ACHN (cell line): Measurements from ENCODE around the gene BACH2.
A peak's percentile ranks its signal among the peaks of the same experiment; 100 is the strongest.
"Not testable (repeated sequence)": the region's sequence is repeated elsewhere in the genome, so short reads cannot be mapped to it uniquely, and the experiment has no call there.

Experiments
- DNase-seq: peaks from one replicate; pipeline ENCODE4 v3.0.0-alpha.2; 2015
- in situ Hi-C: cut with HindIII; loops from 2 replicates; pipeline ENCODE4 v1.10.0; 2017; ENCODE audit warnings: low sequenced_read_pairs, low pct_ligation_motif_present, low pct_unique_long_range_greater_than_20kb

The BACH2 gene

DNA sequence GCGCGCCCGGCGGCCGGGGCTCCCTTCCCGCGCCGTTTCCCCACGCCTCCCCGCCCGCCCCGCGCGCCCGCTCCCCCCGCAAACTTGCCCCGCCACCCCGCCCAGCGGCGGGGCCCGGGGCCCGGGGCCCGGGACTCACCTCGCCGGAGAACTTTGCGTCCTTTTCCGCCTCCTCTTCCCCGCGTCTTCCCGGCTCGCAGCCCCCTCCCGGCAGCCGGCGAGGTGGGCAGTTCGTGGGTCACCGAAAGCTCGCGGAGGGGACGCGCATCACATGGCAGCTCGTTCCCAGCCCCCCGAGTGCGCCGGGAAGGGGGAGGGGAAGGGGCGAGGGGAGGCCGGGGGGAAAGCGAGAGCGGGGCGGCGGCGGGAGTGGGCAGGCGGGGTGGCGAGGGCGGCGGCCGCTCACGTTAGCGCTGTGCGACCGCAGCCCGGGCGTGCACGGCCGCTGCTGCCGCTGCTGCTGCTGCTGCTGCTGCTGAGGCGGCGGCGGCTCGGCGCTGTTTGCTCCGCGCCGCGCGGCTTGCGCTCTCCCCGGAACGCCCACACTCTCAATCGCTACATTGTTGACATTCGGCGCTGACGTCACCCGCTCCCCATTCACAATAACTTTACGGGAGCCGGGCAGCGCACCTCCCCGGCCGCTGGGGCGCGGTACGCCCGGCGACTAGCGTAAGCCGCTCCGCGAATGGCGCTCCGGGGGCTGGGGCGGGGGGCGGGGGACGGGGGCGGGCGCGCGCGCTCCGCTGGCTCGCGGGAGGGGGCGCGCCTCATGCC, at the start of gene BACH2:
BACH2 (minus strand) TSS at position 503 of the 774 bp plus-strand sequence. CDS start 287,999 bp downstream, outside the sequence.
- in situ Hi-C loops: no loop called here
- DNase-seq: peak; percentile 70

DNA sequence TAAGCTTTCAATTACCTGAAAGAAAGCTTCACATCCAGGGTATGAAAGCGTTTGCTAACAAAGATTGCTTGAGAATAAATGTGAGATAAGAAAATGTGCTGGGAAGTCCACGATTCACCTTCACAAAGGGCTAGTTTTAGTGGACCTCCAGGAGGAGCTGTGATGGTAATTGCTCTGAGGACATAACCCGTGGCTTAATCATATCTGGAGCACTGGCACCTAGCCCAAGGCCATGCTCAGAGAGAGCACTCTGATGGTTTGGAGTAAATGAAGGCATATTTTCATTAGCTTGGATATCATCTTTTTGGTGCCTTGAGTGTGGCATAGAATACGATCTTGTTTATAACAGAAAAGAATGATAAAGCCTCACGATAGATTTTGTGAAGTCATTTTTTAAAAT, 46.9 kb upstream of the BACH2 start:
- in situ Hi-C loops: no loop called here

DNA sequence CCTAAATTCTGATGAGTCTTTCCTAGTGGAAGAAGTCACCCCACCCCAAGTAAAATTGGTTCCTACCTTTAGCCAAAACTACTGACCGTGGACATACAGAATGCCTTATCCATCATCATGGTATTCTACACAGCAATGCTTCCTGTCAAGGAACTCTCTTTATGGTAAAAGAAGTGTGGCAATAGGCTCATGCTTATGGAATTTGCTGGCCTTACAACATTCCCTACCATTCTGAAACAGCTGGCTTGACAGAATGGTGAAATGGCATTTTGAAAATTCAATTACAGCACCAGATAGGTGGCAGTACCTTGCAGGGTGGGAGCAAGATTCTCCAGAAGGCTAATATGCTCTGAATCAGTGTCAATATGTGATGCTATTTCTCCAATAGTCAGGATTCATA, 41.8 kb upstream of the BACH2 start:
- no peak for DNase-seq
- in situ Hi-C loops: no loop called here

More for the DNA sequence above, 46.9 kb upstream of the BACH2 start:
- DNase-seq: peak; percentile 25

DNA sequence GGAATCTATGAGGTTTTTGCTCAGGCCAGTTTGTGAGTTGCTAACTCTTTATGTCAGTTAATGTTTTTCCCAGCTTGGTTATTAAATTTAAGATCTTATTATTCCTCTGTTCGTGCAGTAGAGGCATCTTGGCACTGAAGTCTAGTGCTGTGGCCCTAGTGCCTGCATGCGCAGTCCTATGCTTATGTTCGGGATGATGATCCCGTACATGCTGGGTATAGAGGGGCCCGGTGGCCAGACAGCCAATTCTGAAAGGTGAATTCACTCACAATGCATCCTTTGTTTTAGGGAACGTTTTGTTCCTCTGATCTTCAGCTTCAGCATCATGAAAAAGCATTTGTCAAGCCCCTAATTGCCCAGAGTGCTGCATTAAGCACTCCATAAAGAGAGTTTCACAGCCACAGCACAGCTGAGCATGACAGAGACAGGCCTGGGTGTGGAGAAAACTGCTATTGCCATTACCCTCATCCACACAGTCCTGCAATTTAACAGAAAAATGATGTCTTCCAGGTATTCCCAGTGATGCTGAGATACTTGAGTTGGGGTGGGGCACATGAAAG, 39.8 kb upstream of the BACH2 start:
- in situ Hi-C loops: no loop called here
- DNase-seq: no peak

DNA sequence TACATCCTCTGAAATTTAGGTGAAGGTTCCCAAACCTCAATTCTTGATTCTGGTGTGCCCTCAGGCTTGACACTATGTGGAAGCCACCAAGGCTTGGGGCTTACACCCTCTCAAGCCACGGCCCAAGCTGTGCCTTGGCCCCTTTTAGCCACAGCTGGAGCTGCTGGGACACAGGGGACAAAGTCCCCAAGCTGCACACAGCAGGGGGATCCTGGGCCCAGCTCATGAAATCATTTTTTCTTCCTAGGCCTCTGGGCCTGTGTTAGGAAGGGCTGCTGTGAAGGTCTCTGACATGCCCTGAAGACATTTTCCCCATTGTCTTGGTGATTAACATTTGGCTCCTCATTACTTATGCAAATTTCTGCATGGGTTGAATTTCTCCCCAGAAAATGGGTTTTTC, 37.3 kb upstream of the BACH2 start:
- DNase-seq: no peak
- in situ Hi-C loops: no loop called here

DNA sequence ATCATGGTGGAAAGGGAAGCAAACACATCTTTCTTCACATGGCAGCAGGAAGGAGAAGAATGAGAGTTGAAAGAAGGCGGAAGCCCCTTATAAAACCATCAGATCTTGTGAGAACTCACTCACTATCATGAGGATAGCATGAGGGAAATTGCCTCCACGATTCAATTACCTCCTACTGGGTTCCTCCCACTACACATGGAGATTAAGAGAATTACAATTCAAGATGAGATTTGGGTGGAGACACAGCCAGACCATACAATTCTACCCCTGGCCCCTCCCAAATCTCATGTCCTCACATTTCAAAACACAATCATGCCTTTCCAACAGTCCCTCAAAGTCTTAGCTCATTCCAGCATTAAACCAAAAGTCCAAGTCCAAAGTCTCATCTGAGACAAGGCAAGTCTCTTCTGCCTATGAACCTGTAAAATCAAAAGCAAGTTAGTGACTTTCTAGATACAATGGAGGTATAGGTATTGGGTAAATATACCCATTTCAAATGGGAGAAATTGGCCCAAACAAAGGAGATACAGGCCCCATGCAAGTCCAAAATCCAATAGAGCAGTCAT, 36.4 kb upstream of the BACH2 start:
- in situ Hi-C loops: not testable (repeated sequence)

DNA sequence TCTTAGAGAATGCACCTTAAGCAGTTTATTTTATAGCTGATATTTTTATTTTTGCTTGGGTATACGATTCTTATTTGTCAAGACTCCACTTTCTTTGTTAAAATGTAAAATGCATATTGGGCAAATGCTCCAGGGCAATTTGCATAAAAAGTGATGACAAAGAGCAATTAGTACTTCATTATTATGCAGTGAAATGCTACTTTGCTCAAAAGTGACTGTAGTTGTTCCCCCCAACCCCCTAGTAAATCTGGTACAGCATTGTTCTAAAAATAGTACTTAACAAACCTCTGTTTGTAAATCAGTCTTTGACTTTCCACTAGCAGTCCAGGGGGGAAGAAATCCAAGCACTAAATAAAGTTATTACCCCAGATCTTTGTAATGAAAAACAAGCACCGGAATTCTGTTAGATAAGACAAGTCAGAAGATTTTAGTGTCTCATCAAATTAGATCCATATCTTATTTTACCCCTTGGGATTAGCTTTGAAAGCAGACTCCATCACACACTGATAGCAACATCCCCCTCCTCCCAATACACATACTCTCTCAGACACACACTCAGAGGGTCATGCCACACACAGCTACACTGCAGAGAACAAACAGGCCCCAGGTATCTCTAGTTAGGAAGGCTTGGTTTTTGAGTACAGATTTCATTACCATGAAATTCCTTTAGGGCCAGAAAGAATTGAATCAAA, 32.9 kb upstream of the BACH2 start:
- no peak for DNase-seq
- in situ Hi-C loops: no loop called here

More for the DNA sequence above, 36.4 kb upstream of the BACH2 start:
- not testable (repeated sequence) for DNase-seq

DNA sequence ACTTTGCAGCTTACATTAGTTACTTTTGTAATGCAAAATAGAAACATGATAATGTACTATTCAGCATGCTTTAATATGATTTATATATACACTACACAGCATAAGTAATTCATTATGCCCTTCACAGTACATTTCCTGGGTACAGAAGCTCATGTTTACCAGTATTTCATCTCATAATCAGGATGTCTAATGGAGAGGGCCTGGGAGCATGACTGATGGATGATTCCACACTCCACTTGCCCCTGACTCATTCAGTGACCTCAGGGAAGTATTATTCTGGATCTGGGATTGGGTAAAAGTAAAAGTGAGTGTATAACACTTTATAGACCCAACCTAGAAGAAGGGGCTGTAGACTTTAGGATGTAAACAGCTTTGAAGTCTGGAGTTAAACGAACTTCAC, 31.4 kb upstream of the BACH2 start:
- peak; percentile 55 for DNase-seq
- in situ Hi-C loops: no loop called here

DNA sequence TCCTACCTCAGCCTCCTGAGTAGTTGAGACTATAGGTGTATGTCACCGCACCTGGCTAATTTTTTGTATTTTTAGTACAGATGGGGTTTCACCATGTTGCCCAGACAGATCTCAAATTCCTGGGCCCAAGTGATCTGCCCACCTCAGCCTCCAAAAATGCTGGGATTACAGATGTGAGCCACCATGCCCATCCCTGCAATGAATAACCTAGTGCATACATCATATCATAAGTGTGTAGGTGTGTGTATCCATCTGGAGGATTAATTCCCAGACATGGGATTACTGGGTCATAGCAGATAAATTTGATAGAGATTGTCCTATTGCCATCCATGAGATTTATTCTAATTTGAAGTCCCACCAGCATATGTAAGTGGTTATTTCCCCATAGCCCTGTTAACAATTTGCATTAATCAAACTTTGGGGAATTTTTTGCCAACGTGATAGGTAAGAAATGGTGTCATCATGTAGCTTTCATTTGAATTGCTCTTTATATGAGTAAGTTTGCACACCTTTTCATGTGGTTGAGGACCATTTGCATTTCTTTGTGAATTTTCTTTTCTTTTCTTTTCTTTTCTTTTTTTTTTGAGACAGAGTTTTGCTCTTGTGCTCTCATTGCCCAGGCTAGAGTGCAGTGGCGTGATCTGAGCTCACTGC, 29.9 kb upstream of the BACH2 start:
- in situ Hi-C loops: no loop called here

DNA sequence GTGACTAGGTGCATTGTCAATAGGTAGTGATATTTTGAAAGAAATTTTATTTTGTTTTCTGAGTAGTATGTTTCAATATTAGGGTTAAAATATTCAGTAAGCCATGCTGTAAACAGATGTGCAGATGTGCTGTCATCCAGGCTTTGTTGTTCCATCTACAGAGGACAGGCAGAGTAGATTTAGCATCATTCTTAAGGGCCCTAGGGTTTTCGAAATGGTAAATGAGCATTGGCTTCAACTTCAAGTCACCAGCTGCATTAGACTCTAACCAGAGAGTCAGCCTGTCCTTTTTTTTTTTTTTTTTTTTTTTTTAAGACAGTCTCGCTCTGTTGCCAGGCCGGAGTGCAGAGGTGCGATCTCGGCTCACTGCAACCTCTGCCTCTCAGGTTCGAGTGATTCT, 27.1 kb upstream of the BACH2 start:
- in situ Hi-C loops: no loop called here
- DNase-seq: no peak

More for the DNA sequence above, 29.9 kb upstream of the BACH2 start:
- no peak for DNase-seq

DNA sequence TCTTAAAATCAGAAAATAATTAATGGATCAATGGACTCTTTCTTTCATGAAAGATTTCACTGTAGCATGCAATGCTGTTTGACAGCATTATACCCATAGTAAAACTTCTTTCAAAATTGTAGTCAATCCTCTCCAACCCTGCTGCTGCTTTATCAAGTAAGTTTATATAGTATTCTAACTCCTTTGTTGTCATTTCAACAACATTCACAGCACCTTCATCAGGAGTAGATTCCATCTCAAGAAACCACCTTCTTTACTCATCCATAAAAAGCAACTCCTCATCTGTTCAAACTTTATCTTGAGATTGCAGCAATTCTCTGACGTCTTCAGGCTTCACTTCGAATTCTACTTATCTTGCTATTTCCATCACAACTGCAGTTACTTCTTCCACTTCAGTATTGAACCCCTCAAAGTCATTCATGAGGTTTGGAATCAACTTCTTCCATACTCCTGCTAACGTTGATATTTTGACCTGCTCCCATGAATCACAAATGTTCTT, 26.4 kb upstream of the BACH2 start:
- no peak for DNase-seq
- in situ Hi-C loops: no loop called here

DNA sequence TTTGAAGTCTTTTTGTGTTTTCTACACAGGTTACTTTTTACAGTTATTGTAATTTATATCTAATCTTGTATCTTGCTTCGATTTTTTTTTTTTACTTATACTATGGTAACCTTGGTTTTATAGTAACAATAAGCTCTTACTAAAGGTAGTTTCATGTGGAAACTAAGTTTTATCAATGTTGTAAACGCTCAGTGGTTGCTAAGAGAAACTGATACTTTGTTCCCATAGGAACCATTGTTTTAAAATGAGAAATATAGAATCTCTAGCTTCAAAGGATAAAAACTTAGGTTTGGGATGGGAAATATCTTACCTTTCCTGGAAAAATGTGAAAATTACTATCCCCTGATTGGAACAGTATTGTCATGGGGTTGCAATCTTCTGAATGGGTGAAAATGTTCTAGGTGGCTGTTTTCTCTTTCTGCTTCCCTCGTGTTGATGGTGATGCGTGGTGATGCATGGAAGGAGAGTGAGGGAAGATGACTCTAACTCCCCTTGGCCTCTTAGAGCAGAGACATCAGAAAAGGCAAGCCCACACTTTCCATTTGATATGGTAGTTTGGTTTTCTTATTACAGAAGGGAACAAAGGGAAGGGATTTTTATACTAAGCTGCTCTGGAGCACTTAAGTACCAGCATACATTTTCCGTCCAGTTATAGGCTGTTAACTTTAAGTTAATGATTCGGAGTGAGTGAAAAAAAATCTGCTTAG, 23.5 kb upstream of the BACH2 start:
- no peak for DNase-seq

DNA sequence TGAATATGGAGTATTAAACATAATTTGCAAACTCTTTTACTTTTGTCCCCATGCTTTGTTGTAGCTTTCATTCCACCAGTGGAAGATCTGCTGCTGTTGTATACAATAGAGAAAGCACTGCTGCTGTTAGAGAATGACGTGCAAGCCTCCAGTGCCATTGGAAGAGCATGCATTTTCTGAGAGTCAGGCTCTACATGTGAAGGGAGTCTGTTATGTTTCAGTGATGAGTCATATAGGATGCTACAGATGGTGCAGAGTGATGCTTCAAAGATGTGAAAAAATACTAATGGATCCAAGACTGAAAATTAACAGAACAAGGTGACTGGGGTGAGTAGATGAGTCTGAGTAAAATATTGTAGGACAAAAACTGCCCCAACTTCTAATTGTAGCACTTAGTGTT, 22.4 kb upstream of the BACH2 start:
- DNase-seq: no peak
- in situ Hi-C loops: no loop called here

More for the DNA sequence above, 23.5 kb upstream of the BACH2 start:
- in situ Hi-C loops: no loop called here

DNA sequence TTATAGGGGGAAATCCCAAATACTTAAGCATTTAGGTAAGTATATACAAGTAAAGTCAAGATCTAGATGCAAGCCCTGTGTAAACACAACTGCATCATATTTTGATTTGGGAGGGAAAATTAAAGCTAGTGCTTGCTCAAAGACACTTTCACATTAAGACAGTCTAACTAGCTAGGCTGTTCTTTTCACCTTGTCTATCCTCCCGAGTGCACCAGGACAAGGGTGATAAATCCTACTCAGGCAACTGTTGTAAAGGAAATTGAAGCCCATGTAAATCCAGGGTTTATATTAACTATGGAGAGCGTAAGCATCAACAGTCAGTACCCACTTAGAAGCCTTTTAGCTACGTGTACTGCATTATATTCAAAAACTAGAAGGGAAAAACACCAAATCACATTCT, 19.3 kb upstream of the BACH2 start:
- in situ Hi-C loops: no loop called here
- DNase-seq: no peak

DNA sequence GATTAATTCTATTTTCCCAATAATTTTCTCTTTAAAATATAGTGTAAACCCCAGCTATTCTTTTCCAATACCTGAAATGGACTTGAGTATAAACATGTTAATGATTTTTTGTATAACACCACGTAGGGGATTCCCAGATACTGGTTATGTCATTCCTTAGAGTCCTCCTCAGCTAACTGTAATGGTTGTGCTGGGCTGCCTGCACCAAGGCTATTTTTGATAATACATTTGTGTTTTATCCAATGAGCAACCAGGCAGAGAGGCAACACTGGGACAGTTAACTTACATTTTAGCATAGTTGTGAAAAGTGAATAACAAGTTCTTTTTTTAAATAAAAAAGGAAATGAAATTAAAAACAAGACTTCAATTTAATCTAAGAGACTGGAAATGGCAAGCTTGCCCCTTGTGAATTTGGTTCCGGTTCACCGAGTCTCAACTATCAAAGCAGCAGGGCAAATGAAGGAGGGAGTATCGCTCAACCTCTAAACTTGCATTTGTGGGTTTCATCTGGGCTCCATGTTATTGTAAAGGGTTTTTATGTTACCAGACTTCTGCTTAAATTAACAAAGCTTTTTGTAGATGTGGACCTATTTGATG, 18.8 kb upstream of the BACH2 start:
- in situ Hi-C loops: no loop called here
- DNase-seq: no peak

DNA sequence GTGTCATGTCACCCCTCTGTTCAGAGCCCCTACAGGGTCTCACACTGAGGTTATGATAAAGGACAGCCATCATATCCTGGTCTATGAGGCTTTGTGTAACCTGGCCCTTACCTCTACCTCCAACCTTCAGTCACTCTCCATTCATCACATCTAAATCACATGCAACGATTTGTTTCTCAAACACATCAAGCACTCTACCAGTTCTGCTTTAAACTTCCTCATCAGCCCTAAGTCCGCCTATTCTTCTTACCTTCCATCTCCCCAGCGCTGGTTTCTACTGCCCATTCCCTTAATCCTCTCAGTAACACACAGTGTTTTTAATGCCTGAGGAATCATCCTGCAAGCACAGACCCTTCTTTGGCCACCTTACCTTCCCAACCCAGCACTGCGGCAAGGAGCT, 17.9 kb upstream of the BACH2 start:
- in situ Hi-C loops: no loop called here
- DNase-seq: no peak

DNA sequence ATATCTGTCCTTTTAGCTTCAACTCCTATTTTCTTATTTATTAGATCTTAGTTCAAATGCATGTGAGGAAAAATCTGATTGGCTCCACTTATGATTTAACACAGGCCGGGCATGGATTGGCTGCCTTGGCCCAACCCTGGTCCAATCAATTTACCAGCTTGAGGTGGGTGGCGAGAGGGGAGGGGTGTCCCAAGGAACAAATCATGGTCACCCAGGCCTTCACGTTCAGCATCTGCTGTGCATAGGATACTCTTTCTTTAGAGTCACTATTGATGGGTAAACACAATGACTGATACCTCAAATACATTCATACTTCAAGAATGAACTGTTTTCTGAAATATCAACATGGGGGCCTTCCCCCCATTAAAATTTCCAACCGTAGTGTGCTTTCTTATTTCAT, 14.9 kb upstream of the BACH2 start:
- in situ Hi-C loops: no loop called here

More for the DNA sequence above, 14.9 kb upstream of the BACH2 start:
- no peak for DNase-seq
